Measurements from ENCODE around the gene ARL17B.
"Not testable (repeated sequence)": the region's sequence is repeated elsewhere in the genome, so short reads cannot be mapped to it uniquely, and the experiment has no call there.

ARL17B gene

GRCh38 chr17:46244949-46245768 is 116.4 kb downstream of the ARL17B start:
- not testable (repeated sequence) for DNase-seq (ENCODE audit: low spot score)

GRCh38 chr17:46244339-46244913 is 117.1 kb downstream of the ARL17B start:
- DNase-seq (ENCODE audit: low spot score) = not testable (repeated sequence)

GRCh38 chr17:46243928-46244327 is 117.6 kb downstream of the ARL17B start:
- DNase-seq (ENCODE audit: low spot score) = not testable (repeated sequence)

- not testable (repeated sequence) for DNase-seq (ENCODE audit: low spot score)
Measured at GRCh38 chr17:46243505-46243904, 118.1 kb downstream of the ARL17B start.

- DNase-seq (ENCODE audit: low spot score) = not testable (repeated sequence)
Measured at GRCh38 chr17:46231359-46231758, 130.2 kb downstream of the ARL17B start.

- DNase-seq (ENCODE audit: low spot score) = peak; percentile 97
Measured at GRCh38 chr17:46225274-46225794, 136.2 kb downstream of the ARL17B start.

GRCh38 chr17:46224864-46225263 is 136.7 kb downstream of the ARL17B start:
- DNase-seq (ENCODE audit: low spot score) = not testable (repeated sequence)
